Right renal pelvis (tissue), 4 donors: ENCODE results near the gene WDR5. TPM values are rescaled to one million over a fixed set of nuclear protein-coding genes. Genes with fewer than 3 reads are reported as not detected.

Source experiments
- DNase-seq, 4 donors: peaks; one replicate each; pipeline ENCODE4 v3.0.0-alpha.2; 2013; ENCODE audit warnings: low read depth in 4 of 4, low spot score in 3 of 4, missing footprints in 1 of 4
- polyA plus RNA-seq, 4 donors: library from polyadenylated mRNA; unstranded; fragments of 120-200 nt; gene quantifications; one replicate each; pipeline ENCODE4 v1.2.1, GENCODE V29; 2013; ENCODE audit not compliant: insufficient read length in 4 of 4

Gene WDR5
- polyA plus RNA-seq, 4 donors: 38.8 to 41.1 (median 39.1) TPM

DNA sequence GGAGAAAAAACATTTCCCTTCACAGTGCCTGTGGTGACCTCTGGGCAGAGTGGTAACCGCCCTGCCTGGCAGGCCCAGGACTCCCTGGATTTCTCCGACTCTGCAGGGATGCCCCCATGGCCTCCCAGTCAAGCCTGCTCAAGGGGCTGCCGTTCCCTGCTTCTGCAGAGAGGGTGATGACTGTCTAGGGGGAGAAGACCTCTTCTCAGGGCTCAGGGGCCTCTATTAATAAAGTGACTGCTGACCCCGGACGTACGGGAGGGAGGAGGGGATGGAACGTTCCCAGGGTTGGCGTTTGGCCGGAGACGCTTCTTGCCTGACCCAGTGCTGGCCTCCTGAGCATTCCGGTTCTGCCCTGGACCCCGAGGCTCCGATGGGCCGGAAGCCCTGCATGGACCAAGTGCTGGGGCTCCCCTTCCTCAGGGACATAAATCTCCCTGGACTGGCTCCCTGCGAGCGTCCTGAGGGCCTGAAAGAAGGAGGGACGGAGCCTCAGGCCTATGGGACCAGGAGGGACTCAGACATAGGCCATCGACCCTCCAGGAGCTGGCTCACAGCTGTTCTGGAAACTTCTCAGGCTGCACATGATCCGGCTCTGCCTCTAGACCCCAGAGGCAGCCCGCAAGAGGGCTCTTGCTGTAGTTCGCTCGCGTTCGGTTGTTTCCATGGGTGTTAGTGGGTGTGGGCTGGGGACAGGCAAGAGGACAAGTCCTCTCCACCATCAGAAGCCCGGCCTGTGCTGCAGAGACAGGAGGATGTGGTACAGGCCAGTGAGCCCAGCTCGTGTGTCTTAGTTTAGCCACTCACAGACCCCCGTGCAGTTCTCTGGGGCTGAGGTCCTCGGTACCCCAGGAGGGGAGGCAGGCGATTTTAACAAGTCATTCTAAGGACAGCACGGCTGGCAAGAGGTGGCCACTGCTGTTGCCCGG lies 36.6 kb downstream of the WDR5 start:
- no peak for DNase-seq

DNA sequence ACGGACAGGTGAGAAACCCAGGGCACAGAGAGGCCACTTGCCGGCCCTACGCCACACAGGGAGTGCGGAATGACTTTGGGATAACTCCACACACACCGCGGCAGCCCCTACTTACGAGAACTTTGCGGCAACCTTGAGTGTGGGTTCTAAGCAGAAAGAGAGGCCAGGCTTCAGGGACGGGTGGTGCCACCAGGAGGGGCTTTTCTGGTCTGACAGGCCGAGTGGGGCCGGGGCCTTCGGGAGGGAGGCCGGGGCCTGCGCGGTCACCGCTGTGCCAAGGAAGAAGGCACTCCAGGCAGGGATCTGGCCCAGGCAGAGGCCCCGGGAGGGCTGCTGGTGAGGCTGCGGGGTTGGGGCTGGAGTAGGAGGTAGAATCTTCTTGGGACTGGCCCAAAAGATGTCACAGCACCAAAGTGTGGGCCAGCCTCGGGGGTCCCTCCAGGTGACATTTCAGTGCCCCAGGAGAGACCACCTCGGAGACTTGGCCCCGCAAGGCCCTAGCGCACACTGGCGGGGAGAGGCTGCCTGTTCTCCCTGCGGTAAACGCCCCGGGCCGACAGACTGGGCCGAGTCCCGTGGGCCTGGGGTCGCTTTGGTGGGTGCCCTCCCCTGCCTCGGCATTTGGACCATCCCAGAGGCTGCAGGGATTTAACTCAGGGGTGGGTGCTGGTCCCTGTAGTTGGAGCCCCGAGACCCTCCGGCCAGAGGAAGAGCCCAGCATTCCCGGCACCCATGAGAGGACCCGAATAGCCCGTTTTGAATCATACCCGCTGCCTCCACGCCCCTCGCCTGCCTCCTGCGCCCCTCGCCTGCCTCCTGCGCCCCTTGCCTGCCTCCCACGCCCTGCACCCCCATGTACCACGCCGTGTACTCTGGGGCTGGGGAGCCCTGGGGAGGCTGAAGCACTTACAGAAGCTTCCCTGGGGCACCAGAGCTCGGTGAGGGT lies 37.5 kb downstream of the WDR5 start:
- DNase-seq: no peak

DNA sequence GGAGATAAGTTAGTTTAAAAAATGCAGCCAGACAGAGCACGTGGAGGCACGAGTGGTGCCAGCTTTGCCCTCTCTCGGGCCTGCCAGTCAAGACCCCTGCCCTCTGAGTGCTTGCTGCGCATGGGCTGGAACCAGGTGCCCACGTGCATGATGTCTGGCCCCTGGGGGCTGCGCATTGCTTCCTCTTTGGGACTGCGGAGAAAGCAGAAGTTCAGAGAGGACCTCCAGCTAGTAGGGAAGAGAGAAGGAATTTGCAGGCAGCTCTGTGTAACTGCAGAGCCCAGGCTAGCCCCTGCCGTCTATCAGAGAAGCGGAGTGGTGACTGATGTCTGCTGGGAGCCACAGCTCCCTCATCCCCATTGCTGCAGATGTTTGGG lies 38.2 kb downstream of the WDR5 start:
- DNase-seq: no peak

DNA sequence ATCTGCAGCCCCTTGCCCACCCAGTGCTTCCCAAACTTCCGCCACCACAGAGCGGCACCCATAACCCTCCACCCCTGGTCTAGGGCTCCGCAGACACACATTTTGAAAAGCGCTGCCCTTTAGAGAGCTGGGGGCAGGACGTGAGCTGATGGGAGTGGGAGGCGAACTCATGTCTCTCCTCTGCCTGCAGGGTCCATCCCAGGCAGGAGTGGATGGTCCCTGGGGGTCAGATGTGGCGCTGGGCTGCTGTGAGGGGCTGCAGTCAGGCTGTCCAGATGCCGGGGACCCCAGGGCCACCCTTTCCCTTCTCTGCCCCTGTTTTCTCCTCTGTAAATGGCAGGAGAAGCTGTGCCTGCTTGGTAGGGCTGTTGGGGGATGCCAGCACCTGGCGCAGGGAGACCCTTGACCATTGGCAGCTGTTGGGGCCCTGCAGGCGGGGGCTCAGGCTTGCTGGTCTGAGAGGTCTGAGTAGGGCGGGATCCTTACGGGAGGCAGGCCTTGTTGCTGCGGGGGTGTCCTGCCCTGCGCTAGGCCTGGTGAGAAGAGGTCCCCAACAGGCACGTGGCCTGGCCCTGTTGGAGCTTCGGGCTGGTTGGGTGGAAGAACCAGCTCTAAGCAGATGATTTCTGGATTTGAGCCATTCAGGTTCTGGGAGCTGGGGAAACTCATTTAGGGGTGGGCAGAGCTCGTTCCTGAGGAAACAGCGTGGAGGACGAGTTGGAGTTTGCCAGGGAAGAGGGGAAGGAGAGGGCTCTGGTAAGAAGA lies 38.8 kb downstream of the WDR5 start:
- no peak for DNase-seq

DNA sequence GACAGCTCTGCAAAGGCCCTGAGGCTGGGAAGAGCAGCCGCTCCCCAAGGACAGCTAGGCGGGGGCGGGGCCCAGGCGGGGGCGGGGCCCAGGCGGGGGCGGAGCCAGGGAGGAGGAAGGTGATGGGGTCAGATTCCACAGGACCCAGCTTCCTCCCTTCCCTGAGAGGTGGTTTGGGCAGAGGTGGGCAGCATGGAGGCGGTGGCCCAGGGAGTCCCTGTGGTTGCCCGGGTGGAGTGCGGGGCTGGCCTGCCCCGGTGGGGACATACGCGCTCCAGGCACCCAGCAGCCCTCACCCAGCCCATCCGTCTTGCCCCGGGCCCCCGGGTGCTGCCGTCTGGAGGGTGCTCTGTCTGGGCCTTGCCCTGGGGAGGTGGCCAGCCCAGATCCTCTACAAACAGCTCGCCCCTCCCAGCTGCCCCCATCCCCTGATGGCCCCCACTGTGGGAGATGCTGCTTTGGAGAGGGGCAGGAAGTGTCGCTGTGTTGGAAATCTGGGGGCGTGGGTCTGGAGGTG lies 39.5 kb downstream of the WDR5 start:
- DNase-seq: no peak

DNA sequence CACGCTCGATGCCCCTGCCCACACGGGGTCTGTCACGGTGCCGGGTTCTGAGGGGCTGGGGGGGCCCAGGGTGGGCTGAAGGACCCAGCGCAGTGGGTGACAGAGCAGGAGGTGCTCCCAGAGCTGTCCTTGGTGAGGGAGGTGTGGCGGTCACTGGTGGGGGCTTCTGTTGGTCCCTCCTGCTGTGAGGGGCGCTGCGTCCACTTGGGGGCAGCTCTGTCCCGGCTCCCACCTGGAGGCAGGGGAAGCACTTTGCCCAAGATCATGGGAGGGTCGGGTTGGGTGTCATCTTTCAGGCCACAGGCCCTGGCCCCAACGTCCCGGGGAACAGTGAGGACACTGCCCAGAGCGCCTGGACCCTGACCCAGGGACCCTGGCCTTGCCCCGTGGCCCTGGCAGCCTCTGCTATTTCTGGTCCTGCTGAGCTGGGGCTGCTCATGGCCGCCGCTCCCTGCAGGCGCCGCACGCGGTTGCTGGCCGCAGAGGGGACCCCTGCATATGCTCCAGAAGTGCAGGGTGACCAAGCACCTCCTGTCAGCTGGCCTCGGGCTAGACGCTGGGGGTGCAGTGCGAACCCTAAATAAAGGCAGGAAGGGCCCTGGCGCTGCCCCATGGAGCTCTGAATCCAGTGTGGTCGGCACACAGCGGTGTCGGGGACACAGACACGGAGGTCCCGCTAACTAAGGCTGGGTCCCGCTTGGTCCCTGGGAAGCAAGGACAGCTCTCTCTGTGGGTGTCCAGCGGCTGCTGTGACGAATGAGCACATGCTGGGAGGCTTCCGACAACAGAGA lies 40.1 kb downstream of the WDR5 start:
- DNase-seq: no peak

DNA sequence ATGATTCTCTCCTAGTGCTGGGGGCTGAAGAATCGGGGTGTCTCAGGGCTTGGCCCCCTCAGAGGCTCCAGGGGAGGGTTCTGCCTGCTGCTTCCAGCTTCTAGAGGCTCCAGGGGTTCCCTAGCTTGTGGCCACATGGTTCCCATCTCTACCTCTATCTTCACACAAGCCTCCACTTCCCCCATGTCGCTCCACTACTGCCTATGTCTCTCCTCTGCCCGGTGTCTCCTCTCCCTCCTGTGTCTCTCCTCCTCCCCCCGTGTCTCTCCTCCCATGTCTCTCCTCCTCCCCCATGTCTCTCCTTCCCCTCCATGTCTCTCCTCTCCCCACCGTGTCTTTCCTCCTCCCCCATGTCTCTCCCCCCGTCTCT lies 40.7 kb downstream of the WDR5 start:
- no peak for DNase-seq

DNA sequence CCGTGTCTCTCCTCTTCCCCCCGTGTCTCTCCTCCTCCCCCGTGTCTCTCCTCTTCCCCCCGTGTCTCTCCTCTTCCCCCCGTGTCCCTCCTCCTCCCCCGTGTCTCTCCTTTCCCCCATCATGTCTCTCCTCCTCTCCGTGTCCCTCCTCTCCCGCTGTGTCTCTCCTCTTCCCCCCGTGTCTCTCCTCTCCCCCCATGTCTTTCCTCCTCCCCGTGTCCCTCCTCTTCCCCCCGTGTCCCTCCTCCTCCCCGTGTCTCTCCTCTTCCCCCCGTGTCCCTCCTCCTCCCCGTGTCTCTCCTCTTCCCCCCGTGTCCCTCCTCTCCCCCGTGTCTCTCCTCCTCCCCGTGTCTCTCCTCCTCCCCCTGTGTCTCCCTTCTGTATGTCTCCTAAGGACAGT lies 41.3 kb downstream of the WDR5 start:
- DNase-seq: no peak

DNA sequence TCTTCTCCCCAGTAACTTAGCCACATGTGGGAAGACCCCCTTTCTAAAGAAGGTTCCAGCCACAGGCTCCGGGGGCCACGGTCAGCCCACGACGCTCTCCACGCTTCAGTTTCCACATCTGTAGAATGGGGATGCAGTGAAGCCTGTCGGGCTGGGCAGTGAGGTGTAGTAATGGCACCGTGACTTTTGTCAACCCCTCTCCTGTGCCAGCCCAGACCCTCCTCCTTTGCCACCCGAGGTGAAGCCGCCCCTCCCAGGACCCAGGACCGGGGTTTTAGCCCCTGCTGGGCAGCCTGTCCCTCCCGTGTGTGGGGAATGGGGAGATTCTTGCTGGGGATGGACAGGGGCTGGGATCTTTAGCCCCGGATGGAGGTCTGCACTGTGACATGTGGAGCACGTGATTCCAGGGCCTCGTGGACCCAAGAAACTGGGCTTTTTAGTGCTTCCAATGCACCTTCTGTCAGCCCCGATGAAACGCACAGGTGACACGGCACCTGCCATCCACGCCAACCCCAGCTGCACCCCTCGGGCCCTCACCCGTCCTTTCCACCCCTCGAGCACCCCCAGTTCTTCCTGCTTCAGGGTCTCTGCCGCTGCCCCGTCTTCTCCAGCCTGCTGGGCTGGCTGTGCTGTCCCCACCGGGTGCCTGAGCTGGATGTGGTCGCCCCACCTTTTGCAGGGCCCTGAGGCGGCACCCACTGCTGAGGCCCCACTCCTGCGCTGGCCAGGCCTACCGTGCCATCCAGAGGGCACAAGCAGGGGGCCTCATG lies 41.9 kb downstream of the WDR5 start:
- DNase-seq: no peak

DNA sequence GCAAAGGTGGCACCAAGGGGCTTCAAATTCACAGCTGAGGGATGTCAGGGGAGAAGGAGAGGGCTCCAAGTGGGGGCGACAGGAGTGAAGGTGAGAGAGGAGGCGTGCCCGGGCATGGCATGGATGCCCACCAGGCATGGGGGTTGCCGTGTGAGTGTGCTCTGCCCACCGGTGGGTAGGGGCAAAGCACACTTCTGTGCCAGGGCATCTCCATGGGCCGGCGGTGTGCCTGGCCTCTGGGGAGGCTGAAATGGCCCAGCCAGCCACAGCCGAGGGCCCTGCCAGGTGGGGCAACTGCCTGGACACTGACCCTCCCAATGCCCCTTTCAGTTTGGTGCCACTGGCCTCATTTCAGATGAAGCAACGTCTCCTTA lies 42.5 kb downstream of the WDR5 start:
- DNase-seq: no peak

DNA sequence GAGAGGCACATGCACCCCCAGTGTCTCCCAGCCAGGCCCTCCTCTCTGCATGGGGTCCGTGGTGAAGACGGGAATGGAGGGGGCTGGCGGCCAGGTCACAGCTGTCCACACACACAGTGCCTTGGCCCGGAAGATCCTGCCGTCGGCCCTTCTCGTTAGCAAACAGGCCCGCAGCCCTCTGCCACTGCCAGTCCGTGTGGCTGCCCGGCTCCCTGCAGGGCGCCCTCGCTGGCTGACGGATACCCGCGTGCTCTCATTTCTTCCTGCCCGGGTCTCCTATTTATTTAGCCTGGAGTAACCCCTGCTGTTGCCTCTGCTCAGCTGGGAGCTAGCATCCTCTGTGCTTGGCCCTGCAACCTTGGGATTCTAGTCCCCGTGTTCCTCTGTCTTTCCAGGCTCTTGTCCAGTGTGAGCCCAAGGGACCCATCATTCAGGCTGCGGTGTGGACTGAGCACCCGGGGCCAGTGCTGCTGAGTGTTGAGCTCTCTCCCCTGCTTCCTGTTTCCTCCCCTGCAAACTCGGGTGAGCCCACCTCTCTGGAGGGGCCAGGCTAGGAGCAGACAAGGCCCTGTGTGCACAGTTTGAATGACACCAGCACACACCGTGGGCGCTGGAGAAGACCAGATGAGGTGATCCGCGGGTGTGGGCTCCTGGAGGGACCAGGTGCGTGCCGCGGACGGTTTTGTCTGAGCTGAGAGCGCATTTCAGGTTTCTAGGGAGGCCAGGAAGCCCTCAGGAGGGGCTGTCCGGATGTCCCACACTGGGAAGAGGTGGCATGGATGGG lies 43.1 kb downstream of the WDR5 start:
- no peak for DNase-seq

DNA sequence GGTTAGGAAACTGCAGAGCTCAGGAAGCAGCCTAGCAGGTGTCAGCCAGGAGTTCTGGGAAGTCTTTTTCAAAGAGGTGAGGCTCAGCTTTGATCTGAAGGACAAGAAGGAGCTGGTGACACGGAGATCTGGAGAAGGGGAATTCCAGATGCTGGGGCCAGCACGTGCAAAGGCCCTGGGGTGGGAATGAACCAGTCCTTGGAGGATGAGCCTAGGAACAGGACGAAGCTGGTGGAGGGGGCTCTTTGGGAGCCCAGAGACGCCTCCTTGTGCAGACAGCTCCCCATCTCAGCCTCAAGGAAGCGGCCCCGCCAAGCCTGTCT lies 43.7 kb downstream of the WDR5 start:
- no peak for DNase-seq

DNA sequence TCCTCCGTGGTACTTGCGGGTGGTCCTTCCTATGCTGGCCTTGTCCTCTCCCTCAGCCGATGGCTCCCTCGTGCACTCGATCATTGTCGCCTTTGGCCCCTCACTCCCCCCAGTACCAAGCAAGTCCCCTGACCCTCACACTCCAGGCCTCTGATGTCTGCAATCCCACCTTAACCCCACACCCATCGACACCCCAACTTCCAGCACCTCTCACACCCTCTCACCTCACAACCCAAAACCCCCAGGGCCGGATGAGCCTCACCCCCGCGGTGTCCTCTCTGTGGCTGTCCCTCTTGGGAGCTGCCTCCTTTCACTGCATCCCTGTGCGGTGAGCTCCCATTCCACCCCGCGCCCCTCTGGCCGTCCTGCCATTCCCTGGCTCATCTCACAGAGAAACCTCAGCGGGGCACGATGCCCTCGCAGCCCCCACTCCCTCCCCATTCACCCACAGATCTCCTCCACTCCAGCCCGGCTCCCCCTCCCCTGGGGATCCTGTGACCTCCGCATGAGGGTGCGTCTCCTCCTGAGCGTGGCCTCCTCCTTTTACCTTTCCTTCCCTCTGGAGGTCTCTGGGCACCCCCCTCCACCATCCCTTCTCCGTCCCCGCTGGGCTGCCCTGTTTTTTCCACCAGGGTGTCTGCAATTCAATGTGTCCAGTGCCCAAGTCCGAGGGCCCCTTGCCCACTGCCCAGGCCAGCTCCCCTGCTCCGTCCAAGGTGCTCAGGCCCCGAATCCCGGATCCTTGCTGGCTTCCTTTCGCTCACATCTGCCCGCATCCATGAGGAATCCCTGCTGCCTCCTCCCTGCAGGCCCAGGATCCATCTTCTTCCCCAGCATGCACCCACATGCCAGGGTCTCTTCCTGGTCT lies 44.3 kb downstream of the WDR5 start:
- DNase-seq: no peak

DNA sequence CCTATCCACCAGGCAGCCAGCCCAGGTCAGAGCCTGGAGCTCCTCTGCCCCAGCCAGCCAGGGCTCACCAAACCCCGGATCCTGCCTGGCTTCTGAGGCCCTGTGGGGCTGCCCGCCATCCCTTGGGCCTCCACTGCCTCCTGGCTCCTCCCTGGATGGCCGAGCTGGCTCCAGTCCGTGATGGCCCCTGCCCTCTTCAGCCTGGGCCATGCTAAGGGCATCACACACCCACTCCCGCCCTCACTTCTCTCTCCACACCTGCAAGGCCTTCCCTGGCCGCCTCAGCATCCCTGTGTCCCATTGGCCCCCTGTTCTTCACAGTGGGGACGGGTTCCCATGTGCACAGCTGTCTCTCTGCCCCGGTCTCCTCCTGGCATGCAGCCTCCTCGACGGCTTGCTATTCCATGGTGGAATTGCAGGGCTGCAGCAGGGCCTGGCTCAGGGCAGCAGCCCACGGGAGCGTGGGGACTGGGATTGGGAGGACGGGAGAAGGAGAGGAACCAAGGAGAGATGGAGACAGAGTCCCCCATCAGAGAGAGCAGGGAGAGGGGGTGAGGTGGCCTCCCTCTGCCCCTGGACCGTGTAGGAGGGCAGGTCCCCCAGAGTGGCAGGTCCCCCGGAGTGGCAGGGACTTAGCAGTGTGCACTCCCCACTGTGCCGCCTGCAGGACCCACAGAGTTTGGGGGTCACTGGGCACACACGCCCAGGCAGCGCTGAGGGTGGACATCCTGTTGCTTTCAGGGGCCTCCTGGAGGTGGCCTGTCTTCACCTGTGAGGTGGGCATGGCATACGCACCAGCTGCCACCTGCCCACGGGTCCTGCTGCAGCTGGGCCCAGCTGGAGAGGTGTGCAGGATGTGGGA lies 45.1 kb downstream of the WDR5 start:
- DNase-seq: no peak

DNA sequence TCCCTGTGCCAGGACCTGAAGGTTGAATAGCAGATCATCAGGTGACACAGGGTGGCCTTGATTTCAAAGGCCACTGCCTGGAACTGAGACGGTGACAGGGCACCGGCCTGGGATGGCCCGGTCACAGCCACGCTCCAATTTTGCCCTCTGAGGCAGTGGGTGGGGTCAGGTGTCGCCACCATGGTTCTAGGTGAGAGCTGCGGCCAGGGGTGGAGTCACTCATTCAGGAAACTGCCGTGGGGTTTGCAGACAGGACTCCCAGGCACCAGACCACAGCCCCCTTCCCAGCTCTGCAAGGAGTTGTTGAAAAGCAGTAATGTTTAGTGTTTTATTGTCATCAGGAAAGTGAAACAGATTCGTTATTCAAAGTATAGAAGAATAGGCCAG lies 45.8 kb downstream of the WDR5 start:
- no peak for DNase-seq

DNA sequence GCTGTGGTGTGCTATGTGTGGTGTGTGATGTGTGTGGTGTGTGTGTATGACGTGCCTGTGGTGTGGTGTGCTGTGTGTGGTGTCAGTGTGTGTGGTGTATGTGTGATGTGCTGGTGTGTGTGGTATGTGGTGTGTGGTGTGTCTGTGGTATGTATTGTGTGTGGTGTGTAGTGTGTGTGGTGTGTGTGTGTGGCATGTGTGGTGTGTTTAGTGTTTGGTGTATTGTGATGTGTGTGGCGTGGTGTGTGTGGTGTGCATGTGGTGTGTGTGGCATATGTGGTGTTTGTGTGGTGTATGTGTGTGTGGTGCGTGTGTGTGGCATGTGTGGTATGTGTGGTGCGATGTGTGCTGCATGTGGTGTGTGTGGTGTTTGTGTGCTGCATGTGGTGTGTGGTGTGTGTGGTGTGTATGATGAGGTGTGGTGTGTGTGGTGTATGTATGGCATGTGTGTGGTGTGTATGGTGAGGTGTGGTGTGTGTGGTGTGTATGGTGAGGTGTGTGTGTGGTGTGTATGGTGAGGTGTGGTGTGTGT lies 46.7 kb downstream of the WDR5 start:
- DNase-seq: no peak
